ENCODE results near the gene ANXA11.

The ANXA11 gene

DNA sequence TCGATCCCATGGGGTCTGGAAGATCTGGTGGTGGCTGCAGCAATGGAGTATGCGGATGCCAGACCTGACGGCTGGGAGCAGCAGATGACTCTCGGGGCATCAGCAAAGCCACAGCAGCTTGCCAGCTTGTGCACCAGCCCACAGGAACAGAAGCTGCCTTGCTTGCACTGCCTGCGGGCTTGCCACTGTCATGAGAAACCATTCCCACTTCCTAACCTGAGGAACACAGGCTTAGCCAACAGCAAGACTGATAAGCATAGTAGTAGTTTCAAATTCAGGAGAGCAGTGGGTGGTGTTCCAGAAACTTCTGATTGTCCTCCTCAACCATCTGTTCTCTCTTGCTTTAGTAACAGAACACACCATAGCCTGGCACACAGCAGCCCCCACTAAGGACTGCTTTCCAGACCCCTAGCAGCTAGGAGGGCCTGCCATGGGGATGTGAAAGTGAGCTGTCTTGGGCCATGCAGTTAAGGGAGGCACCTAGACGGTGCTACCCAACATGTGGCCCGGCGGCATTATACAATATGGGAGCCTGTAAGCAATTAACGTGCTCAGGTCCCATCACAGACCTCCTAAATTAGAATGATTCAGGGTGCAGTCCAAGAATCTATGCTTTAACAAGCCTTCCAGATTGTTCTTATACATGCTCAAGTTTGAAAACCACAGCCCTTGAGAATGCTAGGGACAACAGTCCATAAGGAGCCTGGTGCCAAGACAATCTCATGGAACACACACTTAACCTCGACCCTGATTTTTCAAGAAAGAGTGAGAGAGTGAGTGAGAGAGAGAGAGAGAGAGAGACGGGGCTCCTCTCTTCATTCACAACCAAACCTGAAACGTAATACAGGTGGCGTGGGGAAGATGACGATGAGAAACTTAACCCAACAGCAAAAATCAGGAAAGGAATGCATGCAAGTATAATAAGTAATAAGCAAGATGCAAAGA, 7.1 kb downstream of the ANXA11 start:
- Histone ChIP-seq H3K36me3 (ENCODE audit: control insufficient read depth, insufficient read depth, low read length) (no peaks in the 10 kb centered on the region), H3K9ac (no peak overlapping the region), H3K79me2 (peaks cover 55% of the 10 kb centered on the region), H3K27ac (no peak overlapping the region), H3K4me2 (ENCODE audit: low read length) (no peak overlapping the region), H3K4me3 (ENCODE audit: low read depth, low read length) (no peak overlapping the region), H3K9me3 (ENCODE audit: control insufficient read depth, low read length) (no peaks in the 10 kb centered on the region), H3K27me3 (ENCODE audit: control insufficient read depth, insufficient read depth, low read length) (no peaks in the 10 kb centered on the region), H3K4me1 (peaks cover 6% of the 10 kb centered on the region), H2AFZ (no peak overlapping the region)
- TF ChIP-seq, protein P1, sequence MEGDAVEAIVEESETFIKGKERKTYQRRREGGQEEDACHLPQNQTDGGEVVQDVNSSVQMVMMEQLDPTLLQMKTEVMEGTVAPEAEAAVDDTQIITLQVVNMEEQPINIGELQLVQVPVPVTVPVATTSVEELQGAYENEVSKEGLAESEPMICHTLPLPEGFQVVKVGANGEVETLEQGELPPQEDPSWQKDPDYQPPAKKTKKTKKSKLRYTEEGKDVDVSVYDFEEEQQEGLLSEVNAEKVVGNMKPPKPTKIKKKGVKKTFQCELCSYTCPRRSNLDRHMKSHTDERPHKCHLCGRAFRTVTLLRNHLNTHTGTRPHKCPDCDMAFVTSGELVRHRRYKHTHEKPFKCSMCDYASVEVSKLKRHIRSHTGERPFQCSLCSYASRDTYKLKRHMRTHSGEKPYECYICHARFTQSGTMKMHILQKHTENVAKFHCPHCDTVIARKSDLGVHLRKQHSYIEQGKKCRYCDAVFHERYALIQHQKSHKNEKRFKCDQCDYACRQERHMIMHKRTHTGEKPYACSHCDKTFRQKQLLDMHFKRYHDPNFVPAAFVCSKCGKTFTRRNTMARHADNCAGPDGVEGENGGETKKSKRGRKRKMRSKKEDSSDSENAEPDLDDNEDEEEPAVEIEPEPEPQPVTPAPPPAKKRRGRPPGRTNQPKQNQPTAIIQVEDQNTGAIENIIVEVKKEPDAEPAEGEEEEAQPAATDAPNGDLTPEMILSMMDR (IDR thresholded peaks at IDR 0.05), result no peak

DNA sequence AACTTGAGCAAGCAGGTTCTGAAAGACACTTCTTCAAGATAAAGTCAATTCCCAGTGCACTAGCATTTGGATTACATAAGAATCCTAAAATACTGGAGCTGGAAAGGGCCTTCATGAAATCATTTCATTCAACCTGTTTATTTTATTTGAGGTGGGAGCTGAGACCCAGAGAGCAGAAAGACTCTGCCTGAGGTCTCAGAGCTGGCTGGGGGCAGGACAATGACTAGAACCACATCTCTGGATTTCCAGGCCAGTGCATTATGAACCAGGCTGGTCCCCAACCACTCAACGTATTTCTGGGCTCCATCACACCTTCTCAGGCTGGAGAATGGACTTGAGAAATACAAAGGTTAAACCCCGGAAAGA, 8.4 kb downstream of the ANXA11 start:
- no peaks in the 10 kb centered on the region for H3K4me1 ChIP-seq

DNA sequence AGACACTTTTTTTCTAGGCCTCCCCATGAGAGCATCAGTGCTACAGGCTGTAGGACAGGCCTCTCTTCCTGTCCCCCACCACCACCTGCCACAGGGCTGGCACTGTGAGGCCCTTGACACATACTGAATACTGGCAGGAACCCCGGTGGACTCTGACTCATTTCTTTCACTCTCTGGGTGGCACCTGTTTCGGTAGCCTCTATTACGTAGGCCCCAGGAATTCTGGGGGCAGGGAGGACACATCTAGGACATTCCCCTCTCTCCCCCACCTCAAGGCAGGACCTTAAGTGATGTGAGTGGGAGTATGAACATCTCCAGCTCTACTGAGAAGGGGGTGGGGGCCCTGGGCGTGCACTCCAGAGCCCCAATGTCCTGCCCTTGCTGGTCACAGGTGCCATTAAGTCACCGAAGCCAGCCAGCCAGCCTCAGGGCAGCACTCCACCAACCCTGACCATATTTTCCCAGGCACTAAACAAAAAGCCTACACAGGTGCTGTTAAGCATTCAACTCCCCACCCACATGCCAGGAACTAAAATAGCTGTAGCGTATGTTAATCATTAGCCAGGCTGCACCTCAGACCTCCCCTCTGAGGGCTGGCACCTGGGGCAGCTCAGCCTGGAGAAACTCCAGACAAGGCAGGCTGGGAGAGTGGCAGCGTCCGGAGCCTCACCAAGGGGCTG, 8.9 kb downstream of the ANXA11 start:
- Histone ChIP-seq H2AFZ (no peak overlapping the region), H3K4me3 (ENCODE audit: low read depth, low read length) (no peak overlapping the region), H3K27ac (no peak overlapping the region), H3K27me3 (ENCODE audit: control insufficient read depth, insufficient read depth, low read length) (no peaks in the 10 kb centered on the region), H3K4me2 (ENCODE audit: low read length) (no peak overlapping the region), H3K79me2 (peaks cover 57% of the 10 kb centered on the region), H3K4me1 (no peaks in the 10 kb centered on the region), H3K36me3 (ENCODE audit: control insufficient read depth, insufficient read depth, low read length) (no peaks in the 10 kb centered on the region), H3K9ac (no peak overlapping the region), H3K9me3 (ENCODE audit: control insufficient read depth, low read length) (no peaks in the 10 kb centered on the region)
- TF ChIP-seq, protein P1 (IDR thresholded peaks at IDR 0.05), result no peak

More for the DNA sequence above, 8.4 kb downstream of the ANXA11 start:
- TF ChIP-seq, protein P1 (IDR thresholded peaks at IDR 0.05), result no peak
- no peak overlapping the region for H3K4me2 ChIP-seq (ENCODE audit: low read length)
- no peaks in the 10 kb centered on the region for H3K27me3 ChIP-seq (ENCODE audit: control insufficient read depth, insufficient read depth, low read length)
- H3K9me3 ChIP-seq (ENCODE audit: control insufficient read depth, low read length), result no peaks in the 10 kb centered on the region
- peaks cover 56% of the 10 kb centered on the region for H3K79me2 ChIP-seq
- H3K9ac ChIP-seq, result no peak overlapping the region
- no peak overlapping the region for H3K4me3 ChIP-seq (ENCODE audit: low read depth, low read length)
- H3K27ac ChIP-seq, result no peak overlapping the region
- no peaks in the 10 kb centered on the region for H3K36me3 ChIP-seq (ENCODE audit: control insufficient read depth, insufficient read depth, low read length)
- no peak overlapping the region for H2AFZ ChIP-seq

DNA sequence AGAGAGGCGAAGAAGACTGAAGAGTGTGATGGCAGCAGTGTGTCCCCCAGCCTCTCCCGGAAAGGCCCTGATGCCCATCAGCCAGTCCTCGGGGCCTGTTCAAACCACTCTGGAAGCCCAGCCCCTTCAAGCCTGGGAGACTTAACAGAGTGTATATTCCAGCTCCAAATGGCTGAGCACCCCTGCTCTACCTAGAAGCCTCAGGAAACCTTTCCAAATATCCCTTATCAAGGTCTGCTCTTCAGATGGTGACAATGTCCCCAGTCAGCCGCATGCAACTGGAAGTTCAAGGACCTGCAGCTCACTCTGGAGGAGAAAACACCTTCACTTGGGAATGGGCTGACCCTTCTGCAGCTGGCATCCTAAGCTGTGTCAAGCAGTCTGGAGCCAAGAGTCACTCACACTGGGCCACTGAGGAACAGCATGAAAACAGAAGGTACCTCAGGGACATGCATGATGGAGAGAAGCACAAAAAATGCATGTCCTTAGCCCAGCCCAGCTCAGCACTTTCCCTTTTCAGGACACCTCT, 10.2 kb downstream of the ANXA11 start:
- Histone ChIP-seq H3K36me3 (ENCODE audit: control insufficient read depth, insufficient read depth, low read length) (no peaks in the 10 kb centered on the region), H3K27ac (no peak overlapping the region), H3K79me2 (peaks cover 51% of the 10 kb centered on the region), H3K9ac (no peak overlapping the region), H3K4me1 (no peaks in the 10 kb centered on the region), H3K4me3 (ENCODE audit: low read depth, low read length) (no peak overlapping the region), H3K27me3 (ENCODE audit: control insufficient read depth, insufficient read depth, low read length) (no peaks in the 10 kb centered on the region), H3K4me2 (ENCODE audit: low read length) (no peak overlapping the region), H2AFZ (no peak overlapping the region), H3K9me3 (ENCODE audit: control insufficient read depth, low read length) (no peaks in the 10 kb centered on the region)
- TF ChIP-seq, protein P1 (IDR thresholded peaks at IDR 0.05), result no peak

Data from parathyroid adenoma (tissue), 2 donors.